Right renal cortex interstitium (tissue), 3 donors: Measurements from ENCODE around the gene TMEM207. TPM values are rescaled to one million over a fixed set of nuclear protein-coding genes. Genes with fewer than 3 reads are reported as not detected.
A peak's percentile ranks its signal among the peaks of the same experiment; 100 is the strongest.
"Not testable (repeated sequence)": the region's sequence is repeated elsewhere in the genome, so short reads cannot be mapped to it uniquely, and the experiment has no call there.

Source experiments
- DNase-seq, 3 donors: peaks; one replicate each; pipeline ENCODE4 v3.0.0-alpha.2; 2013; ENCODE audit warnings: low read depth in 3 of 3, low spot score in 2 of 3
- polyA plus RNA-seq, 3 donors: library from polyadenylated mRNA; unstranded; fragments of 120-200 nt; gene quantifications; one replicate each; pipeline ENCODE4 v1.2.1, GENCODE V29; 2013; ENCODE audit not compliant: insufficient read length in 3 of 3

TMEM207 gene
- polyA plus RNA-seq, result 10 to 100 TPM; 17.6 to 22.3 (median 21.4) TPM

DNA sequence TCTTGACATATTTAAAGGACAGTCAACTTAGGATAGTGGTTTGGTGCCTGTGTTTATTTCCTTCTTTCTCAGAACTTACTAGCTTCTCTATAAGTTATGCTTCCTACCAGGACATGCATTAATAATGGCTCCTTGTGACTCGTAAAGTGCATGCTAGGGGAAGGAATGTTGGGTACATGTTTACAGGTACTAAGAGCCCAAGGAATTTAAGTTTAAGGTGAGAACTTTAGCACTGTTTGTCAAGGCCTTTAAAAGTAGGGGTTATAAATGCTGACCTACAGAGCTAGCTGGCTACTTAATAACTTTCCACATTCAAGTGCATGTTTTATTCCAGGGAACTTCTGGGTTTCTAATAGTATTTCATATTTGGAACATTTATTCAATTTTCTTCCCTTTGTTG lies at the start of gene TMEM207:
TSS of gene TMEM207 (minus strand) at position 101 of the 400 bp plus-strand sequence. CDS start at position 9, 92 bp downstream.
- DNase-seq, result no peak

DNA sequence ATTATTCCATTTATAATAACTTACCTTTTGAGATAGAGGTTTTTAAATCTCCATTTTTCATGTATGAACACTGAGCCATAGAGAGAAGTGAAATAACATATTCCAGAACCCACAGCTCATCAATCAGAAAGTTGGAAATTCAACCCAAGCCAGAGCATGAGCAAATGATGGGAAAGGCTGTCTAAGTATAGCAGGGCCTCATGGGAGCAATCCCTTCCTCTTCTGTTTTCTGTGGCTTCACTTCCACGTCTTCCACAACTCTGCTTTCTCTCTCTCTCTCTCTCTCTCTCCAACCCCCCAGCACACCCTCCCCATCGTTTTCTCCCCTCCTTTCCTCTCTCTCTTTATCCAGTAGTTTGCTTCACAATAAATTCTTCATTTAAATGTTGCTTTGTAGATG lies 49.4 kb upstream of the TMEM207 start:
- no peak for DNase-seq

DNA sequence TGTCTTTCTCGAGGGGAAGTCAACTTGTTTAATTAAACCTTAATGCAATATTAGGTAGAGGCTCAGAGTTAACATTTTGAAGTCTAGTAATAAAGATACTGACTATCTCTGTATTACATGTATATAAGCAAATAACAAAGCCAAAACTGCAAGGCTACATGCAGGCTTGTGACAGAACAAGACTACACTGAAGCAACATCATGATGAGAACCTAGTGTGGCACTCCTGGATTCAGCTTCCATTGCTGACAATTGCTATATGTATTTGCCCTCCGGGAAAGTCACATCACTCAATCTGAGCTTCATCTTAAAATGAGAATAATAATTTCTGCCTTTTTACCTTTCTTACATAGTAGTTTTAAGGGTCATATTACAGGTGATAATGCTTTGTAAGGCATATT lies 48.6 kb upstream of the TMEM207 start:
- no peak for DNase-seq

DNA sequence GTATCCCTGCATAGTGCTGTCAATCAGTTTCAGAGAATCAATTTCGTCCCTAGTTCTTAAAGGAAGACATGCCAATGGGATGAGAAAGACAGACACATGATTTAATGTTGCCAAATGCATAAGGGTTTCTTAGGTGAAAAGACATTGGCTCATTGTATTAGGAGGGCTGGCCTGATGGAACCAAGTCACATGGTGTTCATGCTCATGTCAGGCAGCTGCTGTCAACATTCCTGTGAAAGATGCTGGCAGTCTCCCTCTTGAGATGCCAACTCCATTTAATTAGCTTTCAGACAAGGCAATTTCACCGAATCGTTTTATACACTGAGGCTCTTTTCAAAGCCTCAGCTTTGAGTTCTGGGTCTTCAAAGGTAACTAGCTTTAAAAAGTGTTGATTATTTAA lies 48.1 kb upstream of the TMEM207 start:
- no peak for DNase-seq

- no peak for DNase-seq
Observed at GRCh38 chr3:190496859-190497258, 47.2 kb upstream of the TMEM207 start.

GRCh38 chr3:190495796-190496195 lies 46.1 kb upstream of the TMEM207 start:
- DNase-seq, result no peak

- no peak for DNase-seq
Observed at GRCh38 chr3:190495354-190495753, 45.7 kb upstream of the TMEM207 start.

DNA sequence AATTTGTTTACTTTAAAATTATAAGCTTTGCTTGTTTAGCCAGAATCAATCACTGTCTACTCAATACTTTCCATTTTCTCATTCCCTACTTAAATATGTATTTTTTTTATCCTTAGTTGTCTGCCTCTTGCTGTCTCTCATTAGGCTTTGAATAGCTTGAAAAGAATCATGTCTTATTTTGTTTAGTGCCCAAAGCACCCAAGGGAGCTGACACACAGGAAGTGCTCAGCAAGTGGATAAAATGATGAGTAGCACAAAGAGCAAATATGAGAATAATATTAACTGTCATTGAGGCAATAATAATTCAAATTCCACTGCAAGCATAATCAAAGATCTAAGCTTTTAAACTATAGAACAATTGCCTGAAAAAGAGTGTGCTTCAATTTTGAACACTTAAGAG lies 45.2 kb upstream of the TMEM207 start:
- DNase-seq, result no peak

GRCh38 chr3:190492966-190493365 lies 43.3 kb upstream of the TMEM207 start:
- DNase-seq, result no peak

GRCh38 chr3:190492129-190492528 lies 42.4 kb upstream of the TMEM207 start:
- no peak for DNase-seq

DNA sequence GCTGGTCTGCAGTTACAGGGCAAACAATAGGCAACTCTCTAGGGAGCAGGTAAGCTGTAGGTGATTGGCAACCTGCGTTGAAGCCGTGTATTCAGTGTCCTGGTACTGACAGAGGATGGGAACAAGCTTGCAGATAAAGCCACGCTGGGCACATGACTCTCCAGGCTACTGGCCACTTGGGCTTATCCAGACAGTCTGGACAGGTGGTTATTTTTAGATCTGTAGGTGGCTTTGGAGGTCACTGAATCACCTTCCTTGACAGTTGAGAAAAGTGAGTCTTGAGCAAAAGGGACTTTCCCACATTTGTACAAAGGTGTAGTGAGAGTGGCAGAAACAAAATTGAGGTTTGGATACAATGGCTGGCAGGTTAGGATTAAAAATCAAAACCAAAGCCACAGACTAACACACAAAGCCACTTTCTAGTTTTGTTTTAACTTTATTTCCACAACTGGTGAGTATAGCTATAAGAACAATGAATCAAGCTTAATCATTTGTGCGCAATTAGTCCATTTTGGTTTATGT lies 41.9 kb upstream of the TMEM207 start:
- DNase-seq, result no peak

GRCh38 chr3:190486908-190487607 lies 37.4 kb upstream of the TMEM207 start:
- no peak for DNase-seq

DNA sequence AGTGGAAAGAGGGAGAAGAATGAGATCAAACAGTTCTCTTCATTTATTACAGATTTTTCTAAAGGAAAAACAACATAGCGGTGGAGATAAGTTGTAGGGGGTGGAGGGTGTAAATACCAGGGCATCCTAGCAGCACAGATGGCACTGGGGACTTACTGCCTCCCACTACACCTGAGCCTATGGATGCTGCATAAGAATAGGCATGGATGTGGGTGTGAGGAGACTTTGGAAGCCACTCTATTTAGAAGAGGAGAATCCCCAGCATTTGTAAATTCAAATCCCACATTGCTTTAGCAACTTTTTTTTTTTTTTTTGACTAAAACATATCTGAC lies 36.8 kb upstream of the TMEM207 start:
- DNase-seq, result no peak

DNA sequence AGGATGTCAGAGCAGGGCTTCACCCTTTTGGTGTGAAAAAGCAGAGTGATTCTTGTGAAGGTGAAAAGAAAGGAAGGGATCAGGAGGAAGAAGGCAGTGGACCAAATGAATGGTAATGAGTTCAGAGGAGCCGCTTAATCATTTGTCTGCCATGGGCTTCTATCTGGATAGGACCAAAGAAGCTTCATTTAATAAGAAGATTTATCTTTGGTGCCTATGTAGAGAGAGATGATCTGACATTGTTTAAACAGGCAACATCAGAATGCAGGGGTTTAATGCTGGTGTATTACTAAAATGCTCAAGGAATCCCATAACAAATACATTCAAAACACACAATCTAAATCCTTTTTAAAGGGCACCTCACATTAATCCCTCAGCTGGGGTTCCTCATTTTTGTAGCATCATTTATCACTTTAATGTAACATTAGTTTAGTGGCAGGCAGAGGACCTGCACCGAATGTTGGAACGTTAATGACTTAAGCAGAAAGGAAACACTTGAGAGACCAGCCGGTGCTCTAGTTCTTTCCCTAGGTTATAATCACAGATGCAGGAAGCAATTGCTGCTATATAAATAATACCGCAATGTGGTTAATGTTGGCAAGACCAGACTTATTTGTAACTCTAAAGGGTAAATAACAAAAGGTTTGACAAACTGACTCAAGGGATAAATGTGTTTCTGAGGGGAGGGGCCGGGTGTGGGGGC lies 36.3 kb upstream of the TMEM207 start:
- peak in 2 of 3 donors; percentile 21 to 23 for DNase-seq

DNA sequence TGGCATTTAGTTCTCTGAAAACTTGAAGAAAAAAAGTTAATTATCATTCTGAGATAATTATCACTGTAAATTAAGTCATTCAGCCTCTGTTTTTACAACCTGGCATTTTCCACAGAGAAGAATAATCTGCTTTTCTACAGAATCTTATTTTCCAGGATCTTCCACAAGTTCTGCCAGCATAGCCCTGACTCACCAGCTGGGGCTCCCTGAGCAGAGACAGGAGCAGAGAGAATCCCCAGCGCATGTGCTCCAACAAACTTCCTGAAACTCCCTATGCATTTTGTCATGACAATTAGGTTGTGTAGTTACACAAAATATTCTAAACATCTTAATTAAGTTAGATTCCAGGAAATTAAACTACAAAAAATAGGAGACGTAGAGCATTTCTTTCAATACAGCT lies 32.1 kb upstream of the TMEM207 start:
- no peak for DNase-seq

DNA sequence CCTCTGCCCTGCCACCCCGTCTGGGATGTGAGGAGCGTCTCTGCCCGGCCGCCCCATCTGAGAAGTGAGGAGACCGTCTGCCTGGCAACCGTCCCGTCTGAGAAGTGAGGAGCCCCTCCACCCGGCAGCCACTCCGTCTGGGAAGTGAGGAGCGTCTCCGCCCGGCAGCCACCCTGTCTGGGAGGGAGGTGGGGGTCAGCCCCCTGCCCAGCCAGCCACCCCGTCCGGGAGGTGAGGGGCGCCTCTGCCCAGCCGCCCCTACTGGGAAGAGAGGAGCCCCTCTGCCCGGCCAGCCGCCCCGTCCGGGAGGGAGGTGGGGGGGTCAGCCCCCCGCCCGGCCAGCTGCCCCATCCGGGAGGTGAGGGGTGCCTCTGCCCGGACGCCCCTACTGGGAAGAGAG lies 23.6 kb upstream of the TMEM207 start:
- not testable (repeated sequence) for DNase-seq

- DNase-seq, result no peak
Observed at GRCh38 chr3:190467922-190468321, 18.2 kb upstream of the TMEM207 start.

DNA sequence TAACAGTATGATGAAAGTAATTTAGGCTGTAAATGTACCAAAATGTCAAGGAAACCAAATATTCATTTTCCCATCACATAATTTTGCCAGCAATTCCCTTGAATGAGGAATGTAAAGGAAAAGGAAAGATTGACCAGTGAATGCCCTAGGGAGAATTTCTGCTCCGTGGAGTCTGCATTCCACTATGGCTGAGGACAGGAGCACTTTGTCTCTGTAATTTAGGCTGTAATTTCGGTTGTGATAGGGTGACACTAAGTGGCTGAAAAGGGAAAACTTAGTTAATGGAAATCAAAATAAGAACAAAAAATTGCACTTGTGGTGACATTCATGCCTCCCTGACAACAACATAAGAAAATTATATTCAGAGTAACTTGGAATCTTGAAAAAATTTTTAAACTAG lies 8.3 kb upstream of the TMEM207 start:
- no peak for DNase-seq

GRCh38 chr3:190456770-190457169 lies 7.1 kb upstream of the TMEM207 start:
- no peak for DNase-seq

- DNase-seq, result no peak
Observed at GRCh38 chr3:190455828-190456227, 6.1 kb upstream of the TMEM207 start.

GRCh38 chr3:190448256-190448655 lies 1.4 kb downstream of the TMEM207 start:
- no peak for DNase-seq

GRCh38 chr3:190446573-190447279 lies 3.0 kb downstream of the TMEM207 start:
- DNase-seq, result no peak
